K562 (cell line): Measurements from ENCODE around the gene KCNS1. TPM values are rescaled to one million over a fixed set of nuclear protein-coding genes. Genes with fewer than 3 reads are reported as not detected.
"Not testable (repeated sequence)": the region's sequence is repeated elsewhere in the genome, so short reads cannot be mapped to it uniquely, and the experiment has no call there.

ENCODE experiments used
- ATAC-seq: fragments of 200-7000 bp; cut with Tn5 transposase; 3 replicates; pipeline ENCODE4 v1.9.1; 2020; ENCODE audit warnings: moderate library complexity
- BruUV-seq: library from RNA; stranded (reverse); fragments of 400-500 nt; replicated peaks from 2 replicates; lab custom pipeline; 2021; lab: Mats Ljungman, UMichigan
- CTCF ChIA-PET: fragments of 300-600 bp; formaldehyde crosslinking; extraction: SDS; loops from one replicate; lab custom pipeline; 2021; ENCODE audit warnings: low intra/inter-chr PET ratio; lab: Yijun Ruan, JAX
- POLR2A ChIA-PET: fragments of 300-600, 350-650 bp; sonication (Branson Sonifier 250); formaldehyde crosslinking; extraction: SDS; loops from one replicate; lab custom pipeline; 2021; ENCODE audit warnings: antibody characterized with exemption, inconsistent platforms; lab: Yijun Ruan, JAX
- DNase-seq, 4 experiments: peaks; one replicate each; pipeline versions ENCODE4 v3.0.0 to v3.0.0-alpha.2; 2011 to 2018; ENCODE audit warnings: low spot score in 3 of 4, mixed read lengths in 3 of 4; ENCODE audit errors: extremely low read depth in 1 of 4
- FAIRE-seq: peaks from 2 replicates; lab custom pipeline; 2011; peaks lifted over from hg19 to GRCh38; lab: Jason Lieb, UNC
- H2AFZ ChIP-seq: 2 replicates; pipeline ENCODE4 v1.6.0; 2011; ENCODE audit warnings: low read depth, low read length, control low read depth, inconsistent platforms
- H3K27ac ChIP-seq: fragments of 200-600 bp; 3 replicates; pipeline ENCODE4 v1.8.0; 2011; ENCODE audit warnings: low read depth, mild to moderate bottlenecking, control low read depth, inconsistent platforms, low read length, moderate library complexity, mixed read lengths; ENCODE audit errors: extremely low read depth
- H3K27me3 ChIP-seq, 2 experiments: fragments of 300-600 bp in 1 of 2; 2 replicates in 1 of 2; 3 replicates in 1 of 2; pipeline versions ENCODE4 v1.6.0 to v1.8.0; 2011; ENCODE audit warnings: inconsistent platforms in 2 of 2, low read length in 2 of 2, mild to moderate bottlenecking in 1 of 2, mixed read lengths in 1 of 2, moderate library complexity in 1 of 2; ENCODE audit not compliant: control insufficient read depth in 2 of 2, insufficient read depth in 2 of 2
- H3K36me3 ChIP-seq: fragments of 300-600 bp; 3 replicates; pipeline ENCODE4 v1.8.0; 2011; ENCODE audit warnings: mild to moderate bottlenecking, low read length, inconsistent platforms; ENCODE audit not compliant: control insufficient read depth, insufficient read depth
- H3K4me1 ChIP-seq, 2 experiments: fragments of 200-600 bp in 1 of 2; replicated peaks in 1 of 2; 2 replicates in 1 of 2; 3 replicates in 1 of 2; pipeline versions ENCODE4 v1.5.1 to v1.8.0; 2011; ENCODE audit warnings: inconsistent platforms in 2 of 2, low read length in 2 of 2, mild to moderate bottlenecking in 1 of 2, mixed read lengths in 1 of 2, moderate library complexity in 1 of 2; ENCODE audit not compliant: control insufficient read depth in 2 of 2, insufficient read depth in 2 of 2
- H3K4me2 ChIP-seq: 2 replicates; pipeline ENCODE4 v1.6.1; 2011; ENCODE audit warnings: low read length, control low read depth, inconsistent platforms, mixed read lengths; ENCODE audit not compliant: insufficient read depth
- H3K4me3 ChIP-seq: fragments of 200-600 bp; sonication (generic), shearing (Covaris generic); 2 replicates; pipeline ENCODE4 v1.5.1; 2016; ENCODE audit warnings: control low read depth, inconsistent platforms
- H3K79me2 ChIP-seq: fragments of 200-600 bp; 3 replicates; pipeline ENCODE4 v1.8.0; 2011; ENCODE audit warnings: low read length, inconsistent platforms; ENCODE audit not compliant: control insufficient read depth, insufficient read depth
- H3K9ac ChIP-seq, 2 experiments: 2 replicates each; pipeline versions ENCODE4 v1.6.0 to v1.6.1; 2011; ENCODE audit warnings: low read depth in 2 of 2, low read length in 2 of 2, control low read depth in 1 of 2, inconsistent platforms in 1 of 2, mild to moderate bottlenecking in 1 of 2, mixed read lengths in 1 of 2; ENCODE audit not compliant: insufficient read depth in 1 of 2
- H3K9me1 ChIP-seq: one replicate; pipeline ENCODE4 v1.6.0; 2011; ENCODE audit warnings: inconsistent platforms, mild to moderate bottlenecking, low read length, moderate library complexity; ENCODE audit not compliant: control insufficient read depth, insufficient read depth
- H3K9me3 ChIP-seq: replicated peaks from 2 replicates; pipeline ENCODE4 v1.5.1; 2011; ENCODE audit warnings: low read depth, low read length, inconsistent platforms; ENCODE audit not compliant: control insufficient read depth, insufficient read depth
- H4K20me1 ChIP-seq: replicated peaks from 2 replicates; pipeline ENCODE4 v1.6.1; 2011; ENCODE audit warnings: low read length, inconsistent platforms, mixed read lengths; ENCODE audit not compliant: control insufficient read depth, insufficient read depth
- CBX3 ChIP-seq, 2 experiments: IDR thresholded peaks; 1 replicate in 1 of 2; 2 replicates in 1 of 2; pipeline ENCODE4 v1.6.1; 2012; ENCODE audit warnings: inconsistent platforms in 2 of 2, low read length in 2 of 2, borderline replicate concordance in 1 of 2, control low read depth in 1 of 2
- DACH1 ChIP-seq: fragments of 450-650 bp; IDR thresholded peaks from 2 replicates; pipeline ENCODE4 v1.6.1; 2018; ENCODE audit not compliant: partially characterized antibody
- GABPA ChIP-seq: fragments of 200-800 bp; sonication (Bioruptor generic); conservative IDR thresholded peaks from 2 replicates; pipeline ENCODE4 v1.6.1; 2016; ENCODE audit warnings: low read depth, missing genetic modification characterization, missing compliant biosample characterization
- KLF1 ChIP-seq: fragments of 450-650 bp; IDR thresholded peaks from 2 replicates; pipeline ENCODE4 v1.6.1; 2016; ENCODE audit warnings: missing genetic modification characterization, missing compliant biosample characterization
- NR2C1 ChIP-seq, 2 experiments: fragments of 450-650 bp; IDR thresholded peaks; 2 replicates each; pipeline ENCODE4 v1.6.1; 2017; ENCODE audit warnings: mild to moderate bottlenecking in 2 of 2, antibody characterized with exemption in 1 of 2, inconsistent platforms in 1 of 2, missing compliant biosample characterization in 1 of 2, missing genetic modification characterization in 1 of 2
- ZNF395 ChIP-seq: fragments of 200-800 bp; sonication (Bioruptor generic); IDR thresholded peaks from 2 replicates; pipeline ENCODE4 v1.6.1; 2017; ENCODE audit warnings: missing genetic modification characterization, missing compliant biosample characterization
- ZNF766 ChIP-seq: fragments of 200-800 bp; sonication (Bioruptor generic); conservative IDR thresholded peaks from 2 replicates; pipeline ENCODE4 v1.6.1; 2016; ENCODE audit warnings: missing genetic modification characterization, missing compliant biosample characterization
- WGBS: fragments of 100-300 bp; shearing (Covaris generic); methylation state at CpG from one replicate; pipeline ENCODE4 v1.1.6; 2016; ENCODE audit warnings: low coverage, mixed read lengths; ENCODE audit not compliant: insufficient coverage; ENCODE audit errors: missing lambda C conversion rate; 5-methylcytosine and 5-hydroxymethylcytosine counted together
- in situ Hi-C: fragments of 300-500 bp; cut with MboI; formaldehyde crosslinking; loops from 4 replicates; pipeline ENCODE4 v1.15.0; 2018; ENCODE audit warnings: inconsistent platforms, mixed read lengths
- intact Hi-C: fragments of 100-400 bp; cut with micrococcal nuclease; formaldehyde crosslinking; loops from 2 replicates; pipeline ENCODE4 v1.14.2; 2022
- polyA plus RNA-seq, 8 experiments: library from polyadenylated mRNA; depleted of rRNA in 4 of 8; stranded (reverse) in 5 of 8; unstranded in 3 of 8; fragments of >200 nt; fragmentation: Nextera tagmentation in 2 of 8; fragmentation: Illumina TruSeq in 1 of 8; extraction: Ambion mirVana in 2 of 8; extraction: Trizol in 1 of 8; gene quantifications; 2 replicates each; pipeline versions ENCODE4 v1.2.1 to v1.2.3, GENCODE V29; 2011 to 2014; ENCODE audit warnings: inconsistent platforms in 1 of 8, missing spikeins in 1 of 8
- total RNA-seq, 7 experiments: library from RNA; depleted of rRNA in 6 of 7; stranded (reverse); fragments of >200 nt in 6 of 7; fragmentation: Illumina TruSeq in 2 of 7; extraction: Trizol in 2 of 7; gene quantifications; 2 replicates each; pipeline versions ENCODE4 v1.2.1 to v1.2.3, GENCODE V29; 2011 to 2021; ENCODE audit warnings: low replicate concordance in 1 of 7

The KCNS1 gene
- total and polyA plus RNA-seq, 9 of the 15 experiments (the other 6 are each of a cell fraction or from before 2014, with no cell fraction given) = not detected

- H3K9me3 ChIP-seq, FAIRE-seq, in situ Hi-C loops, H3K4me3 ChIP-seq, BruUV-seq, H3K9ac ChIP-seq, H2AFZ ChIP-seq, H3K27ac ChIP-seq, ATAC-seq, H3K4me1 ChIP-seq, H3K36me3 ChIP-seq, H4K20me1 ChIP-seq, DNase-seq, H3K9me1 ChIP-seq, H3K4me2 ChIP-seq, H3K79me2 ChIP-seq: not testable (repeated sequence)
- ChIA-PET CTCF (interaction anchor here (0.6 kb wide), 1 partner anchor 22 kb away, joined by 3 read pairs; no protein-coding TSS in a partner anchor), POLR2A (interaction anchor here (0.6 to 0.7 kb wide), 3 partner anchors 24 to 406 kb away, joined by 3 to 4 read pairs (median 3); no protein-coding TSS in a partner anchor)
- peak; percentile 60 for TF ChIP-seq DACH1
- WGBS = 10% methylated on average over 5 of the region's 5 CpGs
- peaks cover 0 to 15% of the 10 kb centered on the region in 2 experiments; a peak in 4 of 5 replicates for H3K27me3 ChIP-seq
- intact Hi-C loops = loop anchor here (2.0 kb wide), 1 partner anchor 151 kb away; no protein-coding TSS in a partner anchor
Measured at GRCh38 chr20:45139733-45140375, 38.9 kb upstream of the KCNS1 start.

GRCh38 chr20:45138561-45139300 is 37.8 kb upstream of the KCNS1 start:
- in situ Hi-C loops = no loop called here
- Histone ChIP-seq H4K20me1 (no peaks in the 10 kb centered on the region), H2AFZ (peak overlapping the region; percentile 71), H3K9ac (no peak overlapping the region), H3K4me2 (peak overlapping the region; percentile 56), H3K4me1 (no peaks in the 10 kb centered on the region), H3K79me2 (no peaks in the 10 kb centered on the region), H3K9me1 (no peaks in the 10 kb centered on the region), H3K27ac (no peak overlapping the region), H3K27me3 (peaks cover 0 to 15% of the 10 kb centered on the region in 2 experiments; a peak in 4 of 5 replicates), H3K36me3 (no peaks in the 10 kb centered on the region), H3K4me3 (no peak overlapping the region), H3K9me3 (no peaks in the 10 kb centered on the region)
- no TSS peak for BruUV-seq
- peak; percentile 84 for FAIRE-seq
- peak; percentile 98 for ATAC-seq
- ChIA-PET POLR2A (interaction anchor here (0.7 kb wide), 1 partner anchor 68 kb away, joined by 3 read pairs; no protein-coding TSS in a partner anchor), CTCF (interaction anchor here (0.6 kb wide), 1 partner anchor 152 kb away, joined by 3 read pairs; no protein-coding TSS in a partner anchor)
- DNase-seq = peak; percentile 76 to 83 (median 78)
- intact Hi-C loops = loop anchor here (2.0 kb wide), 1 partner anchor 152 kb away; no protein-coding TSS in a partner anchor
- WGBS = 8% methylated on average over 20 of the region's 20 CpGs
- TF ChIP-seq ZNF395 (CRISPR knock-in tag) (0 out of 2 replicates have a peak, but pooled peaks have one; percentile 34), KLF1 (0 out of 2 replicates have a peak, but pooled peaks have one; percentile 32), GABPA (peak; percentile 85), CBX3 (IDR thresholded peaks at IDR 0.05; ENCODE audit: borderline replicate concordance in 1 of 2, low read length in 2 of 2) (peak in 1 of 2 experiments; percentile 54; a peak in 1 of 3 replicates), NR2C1 (IDR thresholded peaks at IDR 0.05) (peak; percentile 97), NR2C1 (tag; IDR thresholded peaks at IDR 0.05) (peak; percentile 99), ZNF766 (0 out of 2 replicates have a peak, but pooled peaks have one; percentile 52)
